Measurements from ENCODE around the gene ANGEL2. TPM values are rescaled to one million over a fixed set of nuclear protein-coding genes. Genes with fewer than 3 reads are reported as not detected.

ANGEL2 gene
- total RNA-seq, 4 donors from 2014 or later, result 24.4 to 46.1 (median 34.8) TPM

- peaks cover 0 to 3% (median 0%) of the 10 kb centered on the region in 4 donors for H3K9me3 ChIP-seq
- DNase-seq (ENCODE audit: extremely low spot score), result no peak
- H3K36me3 ChIP-seq, result no peaks in the 10 kb centered on the region
- H3K27me3 ChIP-seq, result no peaks in the 10 kb centered on the region
- TF ChIP-seq EP300 (IDR thresholded peaks at IDR 0.05), result no peak
- TF ChIP-seq POLR2AphosphoS5 (IDR thresholded peaks at IDR 0.05), result no peak
- no peak for TF ChIP-seq POLR2A (IDR thresholded peaks at IDR 0.05; ENCODE audit: low read depth)
- TF ChIP-seq CTCF (IDR thresholded peaks at IDR 0.05), result no peak
- intact Hi-C loops (cut with DNase I), result no loop called here
- H3K27ac ChIP-seq (replicated peaks in 1 of 4), result no peak overlapping the region
- H3K4me3 ChIP-seq, result no peak overlapping the region
- H3K4me1 ChIP-seq, result peaks cover 15 to 27% (median 23%) of the 10 kb centered on the region in 4 donors
These were observed 39.3 kb upstream of the ANGEL2 start for GRCh38 chr1:213054733-213055591.

GRCh38 chr1:213054142-213054541, 38.5 kb upstream of the ANGEL2 start:
- intact Hi-C loops (cut with DNase I), result no loop called here
- Histone ChIP-seq H3K27ac (replicated peaks in 1 of 4) (no peak overlapping the region), H3K4me3 (no peak overlapping the region), H3K27me3 (no peaks in the 10 kb centered on the region), H3K9me3 (peaks cover 0 to 2% (median 0%) of the 10 kb centered on the region in 4 donors), H3K4me1 (peaks cover 15 to 27% (median 23%) of the 10 kb centered on the region in 4 donors), H3K36me3 (no peaks in the 10 kb centered on the region)
- WGBS, result 83% methylated on average over 2 of the region's 2 CpGs
- no peak for DNase-seq (ENCODE audit: extremely low spot score)
- TF ChIP-seq CTCF (IDR thresholded peaks at IDR 0.05) (no peak), POLR2A (IDR thresholded peaks at IDR 0.05; ENCODE audit: low read depth) (no peak), POLR2AphosphoS5 (IDR thresholded peaks at IDR 0.05) (no peak), EP300 (IDR thresholded peaks at IDR 0.05) (no peak)

- DNase-seq (ENCODE audit: extremely low spot score), result no peak
- peaks cover 0 to 2% (median 0%) of the 10 kb centered on the region in 4 donors for H3K27me3 ChIP-seq
- TF ChIP-seq CTCF (IDR thresholded peaks at IDR 0.05), result no peak
- TF ChIP-seq EP300 (IDR thresholded peaks at IDR 0.05), result no peak
- no peak for TF ChIP-seq POLR2A (IDR thresholded peaks at IDR 0.05; ENCODE audit: low read depth)
- no peak for TF ChIP-seq POLR2AphosphoS5 (IDR thresholded peaks at IDR 0.05)
- no peaks in the 10 kb centered on the region for H3K9me3 ChIP-seq
- no peak overlapping the region for H3K27ac ChIP-seq (replicated peaks in 1 of 4)
- intact Hi-C loops (cut with DNase I), result no loop called here
- H3K4me3 ChIP-seq, result no peak overlapping the region
- H3K4me1 ChIP-seq, result peaks cover 15 to 27% (median 23%) of the 10 kb centered on the region in 4 donors
- H3K36me3 ChIP-seq, result no peaks in the 10 kb centered on the region
These were observed 37.8 kb upstream of the ANGEL2 start for GRCh38 chr1:213053455-213053854.

GRCh38 chr1:213051881-213052202, 36.2 kb upstream of the ANGEL2 start:
- 19% methylated on average over 2 of the region's 2 CpGs for WGBS
- Histone ChIP-seq H3K9me3 (no peaks in the 10 kb centered on the region), H3K27ac (replicated peaks in 1 of 4) (peak overlapping the region in 3 of 4 donors; percentile 79 to 84 (median 82)), H3K36me3 (no peaks in the 10 kb centered on the region), H3K4me1 (peaks cover 15 to 27% (median 23%) of the 10 kb centered on the region in 4 donors), H3K4me3 (peak overlapping the region; percentile 73 to 96 (median 89)), H3K27me3 (peaks cover 0 to 12% (median 0%) of the 10 kb centered on the region in 4 donors)
- no peak for TF ChIP-seq EP300 (IDR thresholded peaks at IDR 0.05)
- no peak for DNase-seq (ENCODE audit: extremely low spot score)
- intact Hi-C loops (cut with DNase I), result no loop called here

- intact Hi-C loops (cut with DNase I), result no loop called here
- no peaks in the 10 kb centered on the region for H3K9me3 ChIP-seq
- peak within 1 kb of the TSS; percentile 79 to 84 (median 82) for H3K27ac ChIP-seq (replicated peaks in 1 of 4)
- peak; percentile 95 for DNase-seq (ENCODE audit: extremely low spot score)
- peak within 1 kb of the TSS; percentile 73 to 96 (median 89) for H3K4me3 ChIP-seq
- WGBS, result 0% methylated on average over 21 of the region's 42 CpGs
- TF ChIP-seq CTCF (IDR thresholded peaks at IDR 0.05) (peak; percentile 4 to 21 (median 12)), POLR2AphosphoS5 (IDR thresholded peaks at IDR 0.05) (peak; percentile 69 to 84), POLR2A (IDR thresholded peaks at IDR 0.05; ENCODE audit: low read depth) (no peak), EP300 (IDR thresholded peaks at IDR 0.05) (no peak)
- H3K4me1 ChIP-seq, result peaks cover 15 to 27% (median 23%) of the 10 kb centered on the region in 4 donors
- H3K27me3 ChIP-seq, result peaks cover 0 to 16% (median 0%) of the 10 kb centered on the region in 4 donors
- H3K36me3 ChIP-seq, result no peaks in the 10 kb centered on the region
These were observed 35.6 kb upstream of the ANGEL2 start, which contains the start of gene RPS6KC1 for GRCh38 chr1:213051127-213051880. Gene RPS6KC1, plus strand, starts transcription at chr1:213051241. Its CDS starts 164 bp downstream, at chr1:213051405.
